K562 (cell line): ENCODE results near the gene USP15. TPM values are rescaled to one million over a fixed set of nuclear protein-coding genes. Genes with fewer than 3 reads are reported as not detected.
A peak's percentile ranks its signal among the peaks of the same experiment; 100 is the strongest.

Experiments
- CBX3 ChIP-seq, 2 experiments: IDR thresholded peaks; 1 replicate in 1 of 2; 2 replicates in 1 of 2; pipeline ENCODE4 v1.6.1; 2012; ENCODE audit warnings: inconsistent platforms in 2 of 2, low read length in 2 of 2, borderline replicate concordance in 1 of 2, control low read depth in 1 of 2
- CHD1 ChIP-seq: fragments of 200-600 bp; sonication (generic); IDR thresholded peaks from one replicate; pipeline ENCODE4 v1.6.1; 2012; ENCODE audit warnings: mild to moderate bottlenecking, moderate library complexity, low read length, inconsistent platforms
- E4F1 ChIP-seq: fragments of 250-450 bp; sonication (Bioruptor Pico); IDR thresholded peaks from 2 replicates; pipeline ENCODE4 v1.5.0; 2021; ENCODE audit warnings: mild to moderate bottlenecking, borderline replicate concordance
- EP300 ChIP-seq: IDR thresholded peaks from 2 replicates; pipeline ENCODE4 v1.6.1; 2012; ENCODE audit warnings: low read length, improper control_type of control experiment
- MGA ChIP-seq: fragments of 450-650 bp; IDR thresholded peaks from 2 replicates; pipeline ENCODE4 v1.6.1; 2016; ENCODE audit warnings: mild to moderate bottlenecking, moderate library complexity
- NFIX ChIP-seq: fragments of 250-450 bp; sonication (Bioruptor Pico); IDR thresholded peaks from 2 replicates; pipeline ENCODE4 v1.4.0; 2020; ENCODE audit warnings: low read depth, mild to moderate bottlenecking, moderate library complexity
- PKNOX1 ChIP-seq: fragments of 450-650 bp; IDR thresholded peaks from 2 replicates; pipeline ENCODE4 v1.6.1; 2016
- RCOR1 ChIP-seq, 2 experiments: IDR thresholded peaks; 2 replicates each; pipeline ENCODE4 v1.6.1; 2012; ENCODE audit warnings: low read depth in 2 of 2, low read length in 2 of 2, borderline replicate concordance in 1 of 2, improper control_type of control experiment in 1 of 2
- SMAD1 ChIP-seq: fragments of 150-350 bp; IDR thresholded peaks from 2 replicates; pipeline ENCODE4 v1.6.1; 2014; ENCODE audit warnings: low read length, low read depth; ENCODE audit not compliant: partially characterized antibody
- SREBF2 ChIP-seq: sonication (generic); formaldehyde crosslinking; IDR thresholded peaks from 2 replicates; pipeline ENCODE4 v1.4.0; 2020; ENCODE audit warnings: mild to moderate bottlenecking, missing genetic modification reagents
- TFAM ChIP-seq: fragments of 250-450 bp; sonication (Bioruptor Pico); conservative IDR thresholded peaks from 2 replicates; pipeline ENCODE4 v1.5.0; 2021; ENCODE audit warnings: mild to moderate bottlenecking, moderate library complexity
- XRCC5 ChIP-seq: fragments of 200-400 bp; formaldehyde crosslinking; IDR thresholded peaks from 2 replicates; pipeline ENCODE4 v1.6.1; 2017; ENCODE audit warnings: low read depth, mild to moderate bottlenecking, low read length
- ZNF217 ChIP-seq: sonication (generic); formaldehyde crosslinking; IDR thresholded peaks from 2 replicates; pipeline ENCODE4 v1.8.0; 2022; ENCODE audit warnings: mild to moderate bottlenecking, missing genetic modification reagents
- ZNF589 ChIP-seq: fragments of 200-800 bp; sonication (Bioruptor generic); IDR thresholded peaks from 2 replicates; pipeline ENCODE4 v1.6.1; 2016; ENCODE audit warnings: low read depth, missing genetic modification characterization, missing compliant biosample characterization
- polyA plus RNA-seq, 8 experiments: library from polyadenylated mRNA; depleted of rRNA in 4 of 8; stranded (reverse) in 5 of 8; unstranded in 3 of 8; fragments of >200 nt; fragmentation: Nextera tagmentation in 2 of 8; fragmentation: Illumina TruSeq in 1 of 8; extraction: Ambion mirVana in 2 of 8; extraction: Trizol in 1 of 8; gene quantifications; 2 replicates each; pipeline versions ENCODE4 v1.2.1 to v1.2.3, GENCODE V29; 2011 to 2014; ENCODE audit warnings: inconsistent platforms in 1 of 8, missing spikeins in 1 of 8
- total RNA-seq, 7 experiments: library from RNA; depleted of rRNA in 6 of 7; stranded (reverse); fragments of >200 nt in 6 of 7; fragmentation: Illumina TruSeq in 2 of 7; extraction: Trizol in 2 of 7; gene quantifications; 2 replicates each; pipeline versions ENCODE4 v1.2.1 to v1.2.3, GENCODE V29; 2011 to 2021; ENCODE audit warnings: low replicate concordance in 1 of 7

The USP15 gene
- total and polyA plus RNA-seq, 9 of the 15 experiments (the other 6 are each of a cell fraction or from before 2014, with no cell fraction given), result 140 to 272 (median 182) TPM

GRCh38 chr12:62320054-62320453 is 59.9 kb downstream of the USP15 start (continued):
- TF ChIP-seq PKNOX1 (no peak), XRCC5 (no peak), CBX3 (IDR thresholded peaks at IDR 0.05; ENCODE audit: borderline replicate concordance in 1 of 2, low read length in 2 of 2) (peak in 1 of 2 experiments; percentile 56; a peak in 1 of 3 replicates), MGA (no peak), TFAM (CRISPR knock-in tag) (no peak), EP300 (peak; percentile 22; the same call in 1 of the 2 replicates), SREBF2 (CRISPR knock-in tag) (no peak), ZNF217 (CRISPR knock-in tag) (no peak), CHD1 (no peak), RCOR1 (IDR thresholded peaks at IDR 0.05; ENCODE audit: borderline replicate concordance in 1 of 2, low read depth in 2 of 2, low read length in 2 of 2) (no peak), ZNF589 (CRISPR knock-in tag) (no peak), SMAD1 (no peak), NFIX (CRISPR knock-in tag) (no peak), E4F1 (CRISPR knock-in tag) (no peak)
